Effector memory CD4-positive, alpha-beta T cell (primary cell): Measurements from ENCODE around the gene CNP.

Experiments used
- DNase-seq, 3 donors: peaks; one replicate each; pipeline ENCODE4 v3.0.0-alpha.2; 2020
- H3K27ac ChIP-seq: 2 replicates; pipeline ENCODE4 v1.7.0; 2013; ENCODE audit warnings: mild to moderate bottlenecking, low read length, moderate library complexity; ENCODE audit not compliant: insufficient read depth, poor library complexity, severe bottlenecking
- H3K27me3 ChIP-seq: replicated peaks from 2 replicates; pipeline ENCODE4 v1.7.0; 2013; ENCODE audit warnings: mild to moderate bottlenecking, low read length; ENCODE audit not compliant: insufficient read depth, control insufficient read depth, poor library complexity, severe bottlenecking
- H3K36me3 ChIP-seq: 2 replicates; pipeline ENCODE4 v1.7.0; 2013; ENCODE audit warnings: mild to moderate bottlenecking, low read length, moderate library complexity; ENCODE audit not compliant: control insufficient read depth, insufficient read depth
- H3K4me1 ChIP-seq: 2 replicates; pipeline ENCODE4 v1.7.0; 2013; ENCODE audit warnings: low read length, mild to moderate bottlenecking; ENCODE audit not compliant: control insufficient read depth, insufficient read depth, poor library complexity, severe bottlenecking
- H3K4me3 ChIP-seq: 2 replicates; pipeline ENCODE4 v1.7.0; 2013; ENCODE audit warnings: low read length, low read depth, mild to moderate bottlenecking; ENCODE audit not compliant: insufficient read depth, poor library complexity, severe bottlenecking
- H3K9me3 ChIP-seq: 2 replicates; pipeline ENCODE4 v1.7.0; 2013; ENCODE audit warnings: mild to moderate bottlenecking, low read length, moderate library complexity; ENCODE audit not compliant: control insufficient read depth

CNP gene

DNA sequence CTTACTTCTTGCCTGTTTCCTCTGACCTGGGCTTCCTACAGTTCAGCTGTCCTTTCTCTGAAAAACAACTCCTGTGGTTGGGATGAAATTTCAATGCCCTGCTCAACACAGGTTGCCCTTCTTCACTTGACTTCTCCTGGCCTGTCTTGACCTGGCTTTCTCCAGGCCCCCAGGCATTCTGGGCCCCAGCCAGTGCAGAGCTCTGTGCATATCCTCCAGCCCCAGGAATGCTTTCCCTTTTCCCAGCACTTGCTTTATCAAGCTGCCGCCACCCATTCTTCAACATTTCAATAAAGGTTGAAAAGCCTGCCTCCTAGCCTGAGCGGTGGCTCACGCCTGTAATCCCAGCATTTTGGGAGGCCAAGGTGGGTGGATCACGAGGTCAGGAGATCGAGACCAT is 25.4 kb upstream of the CNP start:
- no peak for DNase-seq
- Histone ChIP-seq H3K27ac (no peak overlapping the region), H3K4me3 (no peak overlapping the region), H3K4me1 (no peaks in the 10 kb centered on the region), H3K36me3 (no peaks in the 10 kb centered on the region), H3K9me3 (no peaks in the 10 kb centered on the region), H3K27me3 (no peaks in the 10 kb centered on the region)

DNA sequence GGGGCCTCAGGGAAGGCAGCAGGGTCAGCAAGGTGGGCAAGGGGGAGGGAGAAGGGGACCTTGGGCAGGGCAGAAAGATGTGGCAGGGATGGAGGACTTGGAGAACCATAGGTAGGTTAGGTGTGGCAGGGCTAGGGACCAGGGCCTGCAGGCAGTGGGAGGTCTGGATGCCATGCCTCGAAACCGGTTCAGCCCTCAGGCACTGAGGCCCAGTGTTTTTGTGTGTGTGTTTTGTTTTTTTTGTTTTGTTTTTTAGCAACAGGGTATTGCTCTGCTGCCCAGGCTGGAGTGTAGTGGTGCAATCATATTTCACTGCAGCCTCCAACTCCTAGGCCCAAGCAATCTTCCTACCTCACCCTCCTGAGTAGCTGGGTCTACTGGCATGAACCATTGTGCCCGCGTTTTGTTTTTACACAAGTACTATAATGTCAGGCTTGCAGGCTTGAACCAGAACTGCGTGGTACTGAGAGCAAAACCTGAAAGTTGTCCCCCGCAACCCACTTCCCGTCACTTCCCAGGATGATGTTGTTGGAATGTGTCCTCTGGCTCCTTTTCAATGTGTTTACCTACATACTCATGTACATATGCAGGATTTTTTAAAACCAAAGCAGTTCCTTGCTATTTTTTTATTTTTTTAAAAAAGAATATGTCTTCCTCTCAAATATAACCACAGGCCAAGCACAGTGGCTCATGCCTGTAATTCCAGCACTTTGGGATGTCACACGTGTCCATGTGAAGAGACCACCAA is 23.8 kb upstream of the CNP start:
- no peak for DNase-seq
- no peaks in the 10 kb centered on the region for H3K36me3 ChIP-seq
- no peaks in the 10 kb centered on the region for H3K9me3 ChIP-seq
- H3K4me3 ChIP-seq = no peak overlapping the region
- H3K27me3 ChIP-seq = no peaks in the 10 kb centered on the region
- H3K27ac ChIP-seq = no peak overlapping the region
- H3K4me1 ChIP-seq = no peaks in the 10 kb centered on the region

DNA sequence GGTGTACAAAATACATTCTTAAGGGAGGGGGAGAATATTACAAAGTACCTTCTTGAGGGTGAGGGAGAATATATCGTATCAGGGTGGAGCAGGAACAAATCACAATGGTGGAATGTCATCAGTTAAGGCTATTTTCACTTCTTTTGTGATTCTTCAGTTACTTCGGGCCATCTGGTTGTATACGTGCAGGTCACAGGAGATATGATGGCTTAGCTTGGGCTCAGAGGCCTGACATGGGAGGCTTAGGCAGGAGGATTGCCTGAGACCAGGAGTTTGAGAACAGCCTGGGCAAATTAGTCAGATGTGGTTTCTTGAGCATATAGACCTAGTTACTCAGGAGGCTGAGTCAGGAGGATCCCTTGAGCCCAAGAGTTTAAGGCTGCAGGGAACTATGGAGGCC is 23.1 kb upstream of the CNP start:
- no peak overlapping the region for H3K27ac ChIP-seq
- H3K4me1 ChIP-seq = no peaks in the 10 kb centered on the region
- no peak overlapping the region for H3K4me3 ChIP-seq
- no peak for DNase-seq
- H3K36me3 ChIP-seq = no peaks in the 10 kb centered on the region
- no peaks in the 10 kb centered on the region for H3K27me3 ChIP-seq
- H3K9me3 ChIP-seq = no peaks in the 10 kb centered on the region

DNA sequence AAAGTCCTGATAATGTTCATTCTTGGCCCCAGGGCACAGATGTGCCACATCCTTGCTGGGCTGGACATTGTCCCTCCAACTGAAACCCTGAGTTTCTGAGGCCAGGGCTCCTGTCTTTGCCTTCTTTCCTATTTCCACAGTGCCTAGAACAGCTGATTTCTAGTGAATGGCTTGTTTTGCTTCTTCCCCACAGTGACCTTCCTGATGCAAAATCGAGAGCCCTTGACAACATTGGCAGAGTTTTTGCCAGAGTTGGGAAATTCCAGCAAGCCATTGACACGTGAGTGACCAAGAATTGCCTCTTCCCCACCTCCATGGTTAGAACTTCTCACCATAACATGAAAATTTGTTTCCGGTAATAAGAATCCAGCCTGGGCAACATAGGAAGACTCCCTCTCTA is 21.7 kb upstream of the CNP start:
- Histone ChIP-seq H3K9me3 (no peaks in the 10 kb centered on the region), H3K4me1 (no peaks in the 10 kb centered on the region), H3K4me3 (no peak overlapping the region), H3K36me3 (no peaks in the 10 kb centered on the region), H3K27ac (no peak overlapping the region), H3K27me3 (no peaks in the 10 kb centered on the region)
- DNase-seq = no peak

DNA sequence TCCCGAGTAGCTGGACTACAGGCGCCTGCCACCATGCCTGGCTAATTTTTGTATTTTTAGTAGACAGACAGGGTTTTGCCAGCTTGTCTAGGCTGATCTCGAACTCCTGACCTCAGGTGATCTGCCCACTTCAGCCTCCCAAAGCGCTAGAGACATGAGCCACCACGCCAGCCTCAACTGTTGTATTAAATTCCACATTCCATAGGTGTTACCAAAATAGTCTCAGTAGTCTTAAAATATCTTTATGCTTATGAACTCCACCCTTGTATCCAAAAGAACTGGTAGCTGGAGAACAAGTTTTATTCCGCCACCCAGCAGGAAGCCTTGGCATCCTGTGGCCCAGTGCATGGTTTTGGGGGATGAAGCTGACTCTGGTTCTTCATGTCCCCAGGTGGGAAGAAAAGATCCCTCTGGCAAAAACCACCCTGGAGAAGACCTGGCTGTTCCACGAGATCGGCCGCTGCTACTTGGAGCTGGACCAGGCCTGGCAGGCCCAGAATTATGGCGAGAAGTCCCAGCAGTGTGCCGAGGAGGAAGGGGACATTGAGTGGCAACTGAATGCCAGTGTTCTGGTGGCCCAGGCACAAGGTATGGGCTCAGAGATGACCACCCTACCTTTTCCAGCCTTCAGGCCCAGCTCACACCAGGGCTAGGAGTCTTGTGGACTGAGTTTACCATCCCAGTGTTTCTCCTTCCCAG is 17.7 kb upstream of the CNP start:
- no peaks in the 10 kb centered on the region for H3K4me1 ChIP-seq
- no peak overlapping the region for H3K27ac ChIP-seq
- no peak for DNase-seq
- no peak overlapping the region for H3K4me3 ChIP-seq
- no peaks in the 10 kb centered on the region for H3K36me3 ChIP-seq
- H3K27me3 ChIP-seq = no peaks in the 10 kb centered on the region
- no peaks in the 10 kb centered on the region for H3K9me3 ChIP-seq

DNA sequence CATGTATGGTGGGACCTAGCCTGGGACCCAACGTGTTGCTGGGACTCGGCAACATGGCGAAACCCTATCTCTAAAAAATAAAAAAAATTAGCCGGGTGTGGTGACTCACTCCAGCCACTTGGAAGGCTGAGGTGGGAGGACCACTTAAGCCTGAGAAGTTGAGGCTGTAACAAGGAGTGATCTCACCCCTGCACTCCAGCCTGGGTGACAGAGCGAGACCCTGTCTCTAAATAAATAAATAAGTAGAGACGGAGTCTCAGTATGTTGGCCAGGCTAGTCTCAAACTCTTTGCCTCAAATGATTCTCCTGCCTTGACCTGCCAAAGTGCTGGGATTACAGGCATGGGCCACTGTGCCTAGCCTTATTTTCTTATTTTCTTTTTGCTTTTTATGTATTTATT is 10.1 kb upstream of the CNP start:
- DNase-seq = no peak
- Histone ChIP-seq H3K36me3 (no peaks in the 10 kb centered on the region), H3K27ac (no peak overlapping the region)

DNA sequence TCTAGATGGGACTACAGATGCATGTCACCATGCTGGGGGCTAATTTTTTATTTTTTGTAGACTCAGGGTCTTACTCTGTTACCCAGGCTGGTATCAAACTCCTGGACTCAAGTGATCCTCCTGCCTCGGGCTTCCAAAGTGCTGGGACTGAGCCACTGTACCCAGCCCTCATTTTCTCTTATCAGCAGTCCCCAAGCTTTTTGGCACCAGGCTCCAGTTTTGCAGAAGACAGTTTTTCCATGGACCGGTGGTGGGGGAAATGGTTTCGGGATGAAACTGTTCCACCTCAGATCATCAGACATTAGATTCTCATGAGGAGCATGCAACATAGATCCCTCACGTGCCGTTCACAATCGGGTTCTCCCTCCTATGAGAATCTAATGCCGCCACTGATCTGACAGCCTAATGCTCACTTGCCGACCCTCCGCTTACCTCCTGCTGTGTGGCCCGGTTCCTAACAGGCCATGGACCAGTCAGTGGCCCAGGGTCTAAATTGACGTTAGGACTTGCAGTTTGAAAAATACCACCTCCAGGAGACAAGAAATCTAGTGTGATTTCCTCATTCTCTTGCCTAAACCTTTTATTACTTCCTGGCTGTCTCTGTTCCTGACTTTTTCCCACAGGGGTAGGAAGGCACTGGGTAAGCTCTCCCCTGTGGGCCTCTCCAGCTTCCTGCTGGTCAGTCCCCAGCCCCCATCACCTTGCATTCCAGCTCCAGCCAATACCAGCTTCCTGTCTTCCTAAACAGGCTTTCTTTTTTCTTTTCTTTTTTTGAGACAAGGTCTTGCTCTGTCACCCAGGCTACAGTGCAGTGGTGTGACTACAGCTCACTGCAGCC is 9.3 kb upstream of the CNP start:
- no peak for DNase-seq
- Histone ChIP-seq H3K36me3 (no peaks in the 10 kb centered on the region), H3K9me3 (no peaks in the 10 kb centered on the region), H3K27ac (no peak overlapping the region), H3K4me3 (no peak overlapping the region), H3K27me3 (no peaks in the 10 kb centered on the region), H3K4me1 (no peaks in the 10 kb centered on the region)

More for the DNA sequence above, 10.1 kb upstream of the CNP start:
- Histone ChIP-seq H3K4me3 (no peak overlapping the region), H3K27me3 (no peaks in the 10 kb centered on the region), H3K4me1 (no peaks in the 10 kb centered on the region), H3K9me3 (no peaks in the 10 kb centered on the region)

DNA sequence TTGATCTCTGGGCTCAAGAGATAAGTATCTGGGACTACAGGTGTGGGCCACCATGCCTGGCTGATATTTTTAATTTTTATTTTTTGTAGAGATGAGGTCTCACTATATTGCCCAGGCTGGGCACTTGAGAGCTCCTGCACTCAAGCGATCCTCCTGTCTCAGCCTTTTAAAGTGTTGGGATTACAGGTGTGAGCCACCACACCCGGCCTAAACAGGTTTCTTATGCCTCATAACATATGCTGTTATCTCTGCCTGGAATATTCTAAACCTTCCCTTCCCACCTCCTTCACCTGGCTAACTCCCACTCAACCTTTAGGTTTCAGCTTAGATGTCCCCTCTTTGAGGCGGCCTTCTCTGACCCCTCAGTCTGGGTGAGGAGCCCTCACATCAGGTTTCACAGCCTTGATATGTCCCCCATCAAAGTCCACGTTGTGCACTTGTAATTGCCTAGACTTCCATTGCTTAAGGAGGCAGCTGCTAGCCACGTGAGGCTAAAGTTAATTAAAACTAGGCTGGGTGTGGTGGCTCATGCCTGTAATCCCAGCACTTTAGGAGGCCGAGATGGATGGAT is 8.6 kb upstream of the CNP start:
- no peak for DNase-seq
- Histone ChIP-seq H3K9me3 (no peaks in the 10 kb centered on the region), H3K4me1 (no peaks in the 10 kb centered on the region), H3K36me3 (no peaks in the 10 kb centered on the region), H3K27ac (no peak overlapping the region), H3K27me3 (no peaks in the 10 kb centered on the region), H3K4me3 (no peak overlapping the region)

DNA sequence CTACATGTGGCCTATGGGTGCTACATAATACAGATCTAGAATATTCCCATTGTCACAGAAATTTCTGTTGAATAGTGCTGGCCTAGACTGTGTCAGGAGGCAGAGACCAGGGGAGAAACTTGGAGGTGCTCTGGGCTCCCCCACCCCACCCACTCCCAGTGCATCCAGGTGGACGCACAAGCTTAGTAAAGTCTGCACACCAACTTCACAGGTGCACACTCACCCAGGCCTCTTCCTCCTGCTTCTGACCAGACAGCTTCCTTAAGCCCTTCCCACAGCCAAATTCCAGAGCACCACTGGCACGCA is 7.6 kb upstream of the CNP start:
- no peak for DNase-seq
- no peak overlapping the region for H3K27ac ChIP-seq
- no peaks in the 10 kb centered on the region for H3K9me3 ChIP-seq
- H3K27me3 ChIP-seq = no peaks in the 10 kb centered on the region
- H3K4me1 ChIP-seq = no peaks in the 10 kb centered on the region
- H3K4me3 ChIP-seq = no peak overlapping the region
- no peaks in the 10 kb centered on the region for H3K36me3 ChIP-seq
